GM19023 (cell line): ENCODE measurements around the gene C14orf132.

Source experiments
- ATAC-seq: cut with Tn5 transposase; IDR thresholded peaks from one replicate; pipeline ENCODE4 v1.9.1; 2021; ENCODE audit warnings: mild to moderate bottlenecking, moderate library complexity; ENCODE audit not compliant: unreplicated experiment

The C14orf132 gene

GRCh38 chr14:96140952-96141351 is 101.8 kb downstream of the C14orf132 start:
- ATAC-seq = no peak
